WERI-Rb-1 (cell line): ENCODE data around the gene SEZ6L.

Experiments used
- DNase-seq: peaks from one replicate; pipeline ENCODE4 v3.0.0-alpha.2; 2020
- H3K27ac ChIP-seq: fragments of 250-450 bp; sonication (Bioruptor Pico); 2 replicates; pipeline ENCODE4 v1.5.1; 2020; ENCODE audit warnings: mild to moderate bottlenecking, moderate library complexity
- H3K27me3 ChIP-seq: fragments of 250-450 bp; sonication (Bioruptor Pico); 2 replicates; pipeline ENCODE4 v1.5.1; 2021; ENCODE audit warnings: mild to moderate bottlenecking, low read depth, moderate library complexity; ENCODE audit not compliant: insufficient read depth, severe bottlenecking
- H3K36me3 ChIP-seq: fragments of 250-450 bp; sonication (Bioruptor Pico); 2 replicates; pipeline ENCODE4 v1.5.1; 2020; ENCODE audit warnings: mild to moderate bottlenecking, moderate library complexity
- H3K4me3 ChIP-seq: 2 replicates; pipeline ENCODE4 v1.5.1; 2011; ENCODE audit warnings: low read depth, mild to moderate bottlenecking, control low read depth, low read length
- H3K9me3 ChIP-seq: fragments of 250-450 bp; sonication (Bioruptor Pico); 2 replicates; pipeline ENCODE4 v1.5.1; 2021; ENCODE audit warnings: mild to moderate bottlenecking, moderate library complexity; ENCODE audit not compliant: severe bottlenecking
- CTCF ChIP-seq: IDR thresholded peaks from 2 replicates; pipeline ENCODE4 v1.5.1; 2011; ENCODE audit warnings: low read depth, mild to moderate bottlenecking, control low read depth, inconsistent platforms, low read length

Gene SEZ6L

GRCh38 chr22:26302726-26303125 is 133.5 kb downstream of the SEZ6L start:
- no peak overlapping the region for H3K4me3 ChIP-seq
- no peak overlapping the region for H3K27ac ChIP-seq
- no peak for TF ChIP-seq CTCF
- no peaks in the 10 kb centered on the region for H3K27me3 ChIP-seq
- DNase-seq: peak; percentile 25
- no peaks in the 10 kb centered on the region for H3K9me3 ChIP-seq
- no peaks in the 10 kb centered on the region for H3K36me3 ChIP-seq

GRCh38 chr22:26303475-26303874 is 134.2 kb downstream of the SEZ6L start:
- H3K9me3 ChIP-seq: no peaks in the 10 kb centered on the region
- no peak overlapping the region for H3K27ac ChIP-seq
- no peak for DNase-seq
- no peak overlapping the region for H3K4me3 ChIP-seq
- no peaks in the 10 kb centered on the region for H3K27me3 ChIP-seq
- TF ChIP-seq CTCF: no peak
- H3K36me3 ChIP-seq: no peaks in the 10 kb centered on the region

- Histone ChIP-seq H3K36me3 (no peaks in the 10 kb centered on the region), H3K27ac (no peak overlapping the region), H3K9me3 (no peaks in the 10 kb centered on the region), H3K27me3 (no peaks in the 10 kb centered on the region), H3K4me3 (no peak overlapping the region)
- no peak for TF ChIP-seq CTCF
- no peak for DNase-seq
Measured at GRCh38 chr22:26304730-26305129, 135.5 kb downstream of the SEZ6L start.

GRCh38 chr22:26308467-26308866 is 139.2 kb downstream of the SEZ6L start:
- H3K36me3 ChIP-seq: no peaks in the 10 kb centered on the region
- no peak overlapping the region for H3K4me3 ChIP-seq
- no peaks in the 10 kb centered on the region for H3K27me3 ChIP-seq
- no peak for TF ChIP-seq CTCF
- no peaks in the 10 kb centered on the region for H3K9me3 ChIP-seq
- no peak overlapping the region for H3K27ac ChIP-seq
- no peak for DNase-seq

GRCh38 chr22:26310616-26311015 is 141.4 kb downstream of the SEZ6L start:
- H3K9me3 ChIP-seq: no peaks in the 10 kb centered on the region
- peaks cover 4% of the 10 kb centered on the region for H3K27me3 ChIP-seq

More at GRCh38 chr22:26310616-26311015, 141.4 kb downstream of the SEZ6L start:
- TF ChIP-seq CTCF: no peak
- H3K4me3 ChIP-seq: no peak overlapping the region
- H3K36me3 ChIP-seq: no peaks in the 10 kb centered on the region
- no peak for DNase-seq
- no peak overlapping the region for H3K27ac ChIP-seq
